Activated naive CD8-positive, alpha-beta T cell treated with anti-CD3 and anti-CD28 coated beads, Interleukin-2, amount 50 U/mL, for 24 hours (primary cell): Measurements from ENCODE around the gene MOGAT3.

Source experiments
- ATAC-seq: fragments of 150-1000 bp; cut with Tn5 transposase; one replicate; pipeline ENCODE4 v1.10.0; 2021
- DNase-seq: peaks from one replicate; pipeline ENCODE4 v3.0.0; 2021
- H3K27ac Mint-ChIP-seq: one replicate; pipeline ENCODE4 v1.8.0; 2021; ENCODE audit warnings: mild to moderate bottlenecking, mixed read lengths
- H3K27me3 Mint-ChIP-seq: one replicate; pipeline ENCODE4 v1.8.0; 2021; ENCODE audit warnings: mixed read lengths
- H3K36me3 Mint-ChIP-seq: one replicate; pipeline ENCODE4 v1.8.0; 2021; ENCODE audit warnings: low read depth, mixed read lengths
- H3K4me1 Mint-ChIP-seq: one replicate; pipeline ENCODE4 v1.8.0; 2021; ENCODE audit warnings: mixed read lengths
- H3K4me3 Mint-ChIP-seq: one replicate; pipeline ENCODE4 v1.8.0; 2021; ENCODE audit warnings: mild to moderate bottlenecking, moderate library complexity, mixed read lengths
- H3K9me3 Mint-ChIP-seq: one replicate; pipeline ENCODE4 v1.8.0; 2021; ENCODE audit warnings: mixed read lengths

MOGAT3 gene

GRCh38 chr7:101156277-101156676 is 44.6 kb downstream of the MOGAT3 start:
- peaks cover 4% of the 10 kb centered on the region for H3K27me3 Mint-ChIP-seq
- H3K27ac Mint-ChIP-seq: no peak overlapping the region
- DNase-seq (no peak), ATAC-seq (no peak)
- H3K36me3 Mint-ChIP-seq: peaks cover 2% of the 10 kb centered on the region
- H3K4me1 Mint-ChIP-seq: peaks cover 10% of the 10 kb centered on the region
- H3K4me3 Mint-ChIP-seq: no peak overlapping the region
- peaks cover 3% of the 10 kb centered on the region for H3K9me3 Mint-ChIP-seq

DNA sequence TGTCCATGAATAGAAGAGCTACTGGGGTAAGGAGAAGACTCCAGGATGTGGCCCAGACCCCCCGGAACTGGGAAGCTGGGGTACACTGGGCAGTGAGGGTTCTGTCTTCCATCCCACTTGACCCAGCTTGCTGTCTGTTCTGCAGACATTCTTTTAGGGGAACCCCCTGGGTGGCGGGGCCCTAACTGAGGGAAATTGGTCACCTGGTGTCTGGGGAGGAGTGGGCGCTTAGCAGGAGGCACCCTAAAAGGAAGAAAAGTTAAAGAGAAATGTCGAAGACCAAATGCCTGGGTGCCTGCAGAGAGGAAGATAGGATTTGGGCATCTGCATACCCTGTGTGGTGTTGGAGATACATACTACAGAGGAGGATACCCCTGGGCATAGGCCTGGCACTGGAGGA is 45.5 kb downstream of the MOGAT3 start:
- Mint-ChIP-seq H3K4me1 (peaks cover 10% of the 10 kb centered on the region), H3K9me3 (peaks cover 3% of the 10 kb centered on the region), H3K36me3 (peaks cover 2% of the 10 kb centered on the region), H3K27ac (no peak overlapping the region), H3K4me3 (peak overlapping the region; percentile 75), H3K27me3 (peaks cover 5% of the 10 kb centered on the region)
- ATAC-seq (no peak), DNase-seq (no peak)

DNA sequence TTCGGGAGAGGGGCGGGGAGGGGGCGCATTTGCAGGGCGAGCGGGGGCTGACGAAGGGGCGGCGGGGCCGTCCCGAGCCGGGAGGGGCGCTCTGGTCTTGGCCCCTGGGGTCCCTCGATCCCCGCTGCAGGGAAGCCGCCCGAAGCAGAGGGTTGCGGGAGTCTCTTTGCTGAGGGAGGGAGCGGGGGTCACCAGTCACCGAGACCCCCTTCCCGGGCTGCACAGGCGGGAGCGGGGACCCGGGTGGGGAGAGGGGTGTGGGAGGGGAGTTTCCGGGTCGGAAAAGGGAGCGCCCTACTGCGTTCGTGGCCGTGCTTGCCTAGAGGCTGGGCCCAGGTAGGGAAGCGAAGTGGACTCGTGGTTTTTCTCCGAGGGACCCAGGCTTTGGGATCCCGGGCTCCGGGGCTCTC is 46.1 kb downstream of the MOGAT3 start:
- peak overlapping the region; percentile 75 for H3K4me3 Mint-ChIP-seq
- peaks cover 3% of the 10 kb centered on the region for H3K9me3 Mint-ChIP-seq
- DNase-seq (peak; percentile 22), ATAC-seq (no peak)
- H3K27me3 Mint-ChIP-seq: peaks cover 6% of the 10 kb centered on the region
- H3K36me3 Mint-ChIP-seq: no peaks in the 10 kb centered on the region
- peaks cover 10% of the 10 kb centered on the region for H3K4me1 Mint-ChIP-seq
- H3K27ac Mint-ChIP-seq: no peak overlapping the region

GRCh38 chr7:101153969-101154692 is 46.7 kb downstream of the MOGAT3 start, which contains the start of gene AP1S1:
AP1S1 (plus strand) TSS chr7:101154476; CDS start chr7:101154515, 39 bp downstream.
- DNase-seq (peak; percentile 92), ATAC-seq (peak; percentile 82)
- Mint-ChIP-seq H3K27me3 (peaks cover 11% of the 10 kb centered on the region), H3K4me3 (peak within 1 kb of the TSS; percentile 75), H3K36me3 (no peaks in the 10 kb centered on the region), H3K27ac (peak within 1 kb of the TSS; percentile 75), H3K9me3 (peaks cover 3% of the 10 kb centered on the region), H3K4me1 (peaks cover 10% of the 10 kb centered on the region)

DNA sequence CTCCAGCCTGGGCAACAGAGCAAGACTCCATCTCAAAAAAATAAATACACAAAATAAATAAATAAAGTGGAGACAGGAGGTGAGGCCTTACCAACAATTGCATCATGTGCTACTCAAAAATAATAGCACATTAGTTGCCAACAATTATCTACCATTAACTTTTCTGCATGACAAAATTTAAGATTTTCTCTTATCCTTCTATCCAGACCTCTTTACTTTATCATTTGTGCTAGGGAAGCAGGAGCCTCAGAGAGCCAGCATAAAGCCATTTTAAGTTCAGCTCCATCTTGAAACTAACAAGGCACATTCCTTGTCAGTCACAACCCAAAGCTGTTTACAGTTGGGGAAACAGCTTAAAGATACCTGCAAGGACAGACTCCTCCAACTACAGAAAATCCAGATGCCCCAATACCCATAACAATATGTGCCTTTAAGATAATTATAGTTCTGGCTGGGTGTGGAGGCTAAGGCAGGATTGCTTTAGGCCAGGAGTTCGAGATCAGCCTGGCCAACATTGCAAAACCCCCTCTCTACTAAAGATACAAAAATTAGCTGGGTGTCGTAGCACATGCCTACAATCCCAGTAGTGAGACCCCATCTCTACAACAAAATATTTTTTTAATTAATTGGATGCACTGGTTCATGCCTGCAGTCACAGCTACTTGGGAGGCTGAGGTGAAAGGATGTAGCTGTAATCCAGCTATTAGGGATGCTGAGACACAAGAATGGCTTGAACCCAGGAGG is 48.8 kb downstream of the MOGAT3 start:
- peaks cover 15% of the 10 kb centered on the region for H3K4me1 Mint-ChIP-seq
- DNase-seq (no peak), ATAC-seq (no peak)
- H3K36me3 Mint-ChIP-seq: no peaks in the 10 kb centered on the region
- H3K9me3 Mint-ChIP-seq: peaks cover 3% of the 10 kb centered on the region
- H3K4me3 Mint-ChIP-seq: no peak overlapping the region
- H3K27ac Mint-ChIP-seq: no peak overlapping the region
- H3K27me3 Mint-ChIP-seq: peaks cover 24% of the 10 kb centered on the region
